ENCODE measurements around the gene USH2A.
"Not testable (repeated sequence)": the region's sequence is repeated elsewhere in the genome, so short reads cannot be mapped to it uniquely, and the experiment has no call there.

DNA sequence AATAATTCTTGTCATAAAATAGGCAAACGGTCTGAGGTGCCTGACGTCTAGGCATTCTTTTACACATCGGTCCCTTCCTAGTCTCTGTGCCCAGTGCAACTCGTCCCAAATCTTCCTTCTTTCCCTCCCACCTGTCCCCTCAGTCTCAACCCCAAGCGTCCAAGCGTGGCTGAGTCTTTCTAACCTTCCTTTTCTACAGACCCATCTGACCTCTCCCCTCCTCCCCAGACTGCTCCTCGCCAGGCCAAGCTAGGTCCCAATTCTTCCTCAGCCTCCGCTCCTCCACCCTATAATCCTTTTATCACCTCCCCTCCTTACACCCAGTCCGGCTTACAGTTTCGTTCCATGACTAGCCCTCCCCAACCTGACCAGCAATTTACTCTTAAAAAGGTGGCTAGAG, 413.8 kb downstream of the USH2A start:
- TF ChIP-seq, protein P1, sequence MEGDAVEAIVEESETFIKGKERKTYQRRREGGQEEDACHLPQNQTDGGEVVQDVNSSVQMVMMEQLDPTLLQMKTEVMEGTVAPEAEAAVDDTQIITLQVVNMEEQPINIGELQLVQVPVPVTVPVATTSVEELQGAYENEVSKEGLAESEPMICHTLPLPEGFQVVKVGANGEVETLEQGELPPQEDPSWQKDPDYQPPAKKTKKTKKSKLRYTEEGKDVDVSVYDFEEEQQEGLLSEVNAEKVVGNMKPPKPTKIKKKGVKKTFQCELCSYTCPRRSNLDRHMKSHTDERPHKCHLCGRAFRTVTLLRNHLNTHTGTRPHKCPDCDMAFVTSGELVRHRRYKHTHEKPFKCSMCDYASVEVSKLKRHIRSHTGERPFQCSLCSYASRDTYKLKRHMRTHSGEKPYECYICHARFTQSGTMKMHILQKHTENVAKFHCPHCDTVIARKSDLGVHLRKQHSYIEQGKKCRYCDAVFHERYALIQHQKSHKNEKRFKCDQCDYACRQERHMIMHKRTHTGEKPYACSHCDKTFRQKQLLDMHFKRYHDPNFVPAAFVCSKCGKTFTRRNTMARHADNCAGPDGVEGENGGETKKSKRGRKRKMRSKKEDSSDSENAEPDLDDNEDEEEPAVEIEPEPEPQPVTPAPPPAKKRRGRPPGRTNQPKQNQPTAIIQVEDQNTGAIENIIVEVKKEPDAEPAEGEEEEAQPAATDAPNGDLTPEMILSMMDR (IDR thresholded peaks at IDR 0.05) = not testable (repeated sequence)
- TF ChIP-seq EZH2 (IDR thresholded peaks at IDR 0.05) = not testable (repeated sequence)
